IMR-90 (cell line): ENCODE data around the gene DNM3. TPM values are rescaled to one million over a fixed set of nuclear protein-coding genes. Genes with fewer than 3 reads are reported as not detected.

Source experiments
- ATAC-seq: fragments of 200-7000 bp; cut with Tn5 transposase; 2 replicates; pipeline ENCODE4 v1.9.1; 2020; ENCODE audit warnings: low read depth, mild to moderate bottlenecking, moderate library complexity
- BruUV-seq: library from RNA; stranded (reverse); fragments of 400-500 nt; replicated peaks from 2 replicates; lab custom pipeline; 2021; lab: Mats Ljungman, UMichigan
- CTCF ChIA-PET: fragments of 300-600 bp; formaldehyde crosslinking; extraction: SDS; loops from one replicate; lab custom pipeline; 2021; ENCODE audit warnings: antibody characterized with exemption; lab: Yijun Ruan, JAX
- POLR2A ChIA-PET: fragments of 300-600 bp; sonication (Branson Sonifier 250); formaldehyde crosslinking; loops from one replicate; lab custom pipeline; 2022; ENCODE audit warnings: antibody characterized with exemption; ENCODE audit not compliant: unreplicated experiment; lab: Charles Lee
- DNase-seq: peaks from one replicate; pipeline ENCODE4 v3.0.0; 2013
- H2AFZ ChIP-seq: replicated peaks from 2 replicates; pipeline ENCODE3; 2013; ENCODE audit warnings: low read length, mild to moderate bottlenecking; ENCODE audit not compliant: poor library complexity
- H2AK5ac ChIP-seq: 2 replicates; pipeline ENCODE4 v1.6.1; 2013; ENCODE audit warnings: low read depth, low read length, inconsistent platforms
- H2AK9ac ChIP-seq: replicated peaks from 2 replicates; pipeline ENCODE3; 2013; ENCODE audit warnings: mild to moderate bottlenecking, low read depth, low read length, moderate library complexity; ENCODE audit not compliant: poor library complexity
- H2BK120ac ChIP-seq: 2 replicates; pipeline ENCODE4 v1.6.1; 2013; ENCODE audit warnings: low read depth, low read length, inconsistent platforms
- H2BK15ac ChIP-seq: 3 replicates; pipeline ENCODE4 v1.6.1; 2013; ENCODE audit warnings: low read depth, low read length, inconsistent platforms
- H2BK20ac ChIP-seq: 2 replicates; pipeline ENCODE4 v1.6.1; 2013; ENCODE audit warnings: low read depth, mild to moderate bottlenecking, inconsistent platforms, low read length, moderate library complexity
- H2BK5ac ChIP-seq: 2 replicates; pipeline ENCODE4 v1.6.1; 2013; ENCODE audit warnings: mild to moderate bottlenecking, low read depth, low read length, inconsistent platforms; ENCODE audit not compliant: poor library complexity, severe bottlenecking
- H3K14ac ChIP-seq: replicated peaks from 2 replicates; pipeline ENCODE4 v1.6.1; 2013; ENCODE audit warnings: low read depth, low read length, inconsistent platforms
- H3K18ac ChIP-seq: 2 replicates; pipeline ENCODE4 v1.6.1; 2013; ENCODE audit warnings: low read depth, low read length, control low read depth
- H3K23ac ChIP-seq: 2 replicates; pipeline ENCODE4 v1.6.1; 2013; ENCODE audit warnings: low read depth, low read length, inconsistent platforms
- H3K27ac ChIP-seq: 2 replicates; pipeline ENCODE4 v1.5.1; 2013; ENCODE audit warnings: mild to moderate bottlenecking, control low read depth, low read length; ENCODE audit not compliant: insufficient read depth
- H3K27me3 ChIP-seq: 2 replicates; pipeline ENCODE4 v1.6.1; 2013; ENCODE audit warnings: low read length; ENCODE audit not compliant: control insufficient read depth, insufficient read depth
- H3K36me3 ChIP-seq: 2 replicates; pipeline ENCODE4 v1.6.1; 2013; ENCODE audit warnings: low read length, mixed read lengths; ENCODE audit not compliant: control insufficient read depth, insufficient read depth
- H3K4ac ChIP-seq: 2 replicates; pipeline ENCODE4 v1.6.1; 2013; ENCODE audit warnings: low read depth, low read length, inconsistent platforms
- H3K4me1 ChIP-seq: 2 replicates; pipeline ENCODE4 v1.6.1; 2013; ENCODE audit warnings: low read length, mixed read lengths; ENCODE audit not compliant: control insufficient read depth, insufficient read depth
- H3K4me2 ChIP-seq: 2 replicates; pipeline ENCODE4 v1.6.1; 2013; ENCODE audit warnings: low read depth, mild to moderate bottlenecking, control low read depth, low read length, moderate library complexity
- H3K4me3 ChIP-seq: 2 replicates; pipeline ENCODE4 v1.5.1; 2013; ENCODE audit warnings: low read depth, mild to moderate bottlenecking, control low read depth, low read length, moderate library complexity; ENCODE audit not compliant: insufficient read depth
- H3K56ac ChIP-seq: 2 replicates; pipeline ENCODE4 v1.6.1; 2013; ENCODE audit warnings: low read length, inconsistent platforms; ENCODE audit not compliant: insufficient read depth; ENCODE audit errors: extremely low read depth
- H3K79me1 ChIP-seq, 2 experiments: 2 replicates each; pipeline ENCODE4 v1.6.1; 2013; ENCODE audit warnings: low read length in 2 of 2, inconsistent platforms in 1 of 2, low read depth in 1 of 2
- H3K9ac ChIP-seq: 2 replicates; pipeline ENCODE4 v1.6.1; 2013; ENCODE audit warnings: low read depth, low read length, control low read depth
- H3K9me1 ChIP-seq: 2 replicates; pipeline ENCODE4 v1.6.1; 2013; ENCODE audit warnings: low read length, inconsistent platforms; ENCODE audit not compliant: insufficient read depth
- H3K9me3 ChIP-seq: 2 replicates; pipeline ENCODE4 v1.6.1; 2013; ENCODE audit warnings: low read length; ENCODE audit not compliant: control insufficient read depth, insufficient read depth
- H4K20me1 ChIP-seq: 2 replicates; pipeline ENCODE4 v1.6.1; 2013; ENCODE audit warnings: low read length, inconsistent platforms; ENCODE audit not compliant: insufficient read depth
- H4K5ac ChIP-seq: 2 replicates; pipeline ENCODE4 v1.6.1; 2013; ENCODE audit warnings: mild to moderate bottlenecking, low read depth, low read length, control low read depth
- H4K8ac ChIP-seq, 2 experiments: 2 replicates each; pipeline ENCODE4 v1.6.1; 2013; ENCODE audit warnings: low read depth in 2 of 2, low read length in 2 of 2, control low read depth in 1 of 2, inconsistent platforms in 1 of 2
- H4K91ac ChIP-seq: 2 replicates; pipeline ENCODE4 v1.6.1; 2013; ENCODE audit warnings: low read depth, low read length, inconsistent platforms; ENCODE audit not compliant: insufficient read depth
- BHLHE40 ChIP-seq: fragments of 150-350 bp; IDR thresholded peaks from 2 replicates; pipeline ENCODE4 v1.6.1; 2016; ENCODE audit warnings: mild to moderate bottlenecking, low read depth, low read length
- CEBPB ChIP-seq: IDR thresholded peaks from 2 replicates; pipeline ENCODE4 v1.6.1; 2012; ENCODE audit warnings: low read depth, low read length, improper control_type of control experiment
- CHD1 ChIP-seq: IDR thresholded peaks from 2 replicates; pipeline ENCODE4 v1.6.1; 2012; ENCODE audit warnings: low read depth, low read length, improper control_type of control experiment
- CTCF ChIP-seq: conservative IDR thresholded peaks from 2 replicates; pipeline ENCODE4 v1.5.1; 2012; ENCODE audit warnings: mild to moderate bottlenecking, low read depth, low read length, improper control_type of control experiment
- ELK1 ChIP-seq: fragments of 150-350 bp; IDR thresholded peaks from 2 replicates; pipeline ENCODE4 v1.6.1; 2016; ENCODE audit warnings: low read depth, mild to moderate bottlenecking, low read length, moderate library complexity, borderline replicate concordance
- FOS ChIP-seq: fragments of 150-350 bp; IDR thresholded peaks from 2 replicates; pipeline ENCODE4 v1.6.1; 2016; ENCODE audit warnings: low read depth, low read length
- MAFK ChIP-seq: IDR thresholded peaks from 2 replicates; pipeline ENCODE4 v1.6.1; 2012; ENCODE audit warnings: low read depth, low read length, improper control_type of control experiment
- MAZ ChIP-seq: IDR thresholded peaks from 2 replicates; pipeline ENCODE4 v1.6.1; 2012; ENCODE audit warnings: low read depth, mild to moderate bottlenecking, low read length, improper control_type of control experiment, moderate library complexity, borderline replicate concordance
- MXI1 ChIP-seq: IDR thresholded peaks from 2 replicates; pipeline ENCODE4 v1.6.1; 2012; ENCODE audit warnings: low read depth, mild to moderate bottlenecking, low read length, moderate library complexity, borderline replicate concordance
- RAD21 ChIP-seq: IDR thresholded peaks from 2 replicates; pipeline ENCODE4 v1.6.1; 2012; ENCODE audit warnings: low read length, improper control_type of control experiment
- RFX5 ChIP-seq: IDR thresholded peaks from 2 replicates; pipeline ENCODE4 v1.8.0; 2012; ENCODE audit warnings: low read depth, mild to moderate bottlenecking, low read length, moderate library complexity
- SMC3 ChIP-seq: fragments of 150-350 bp; IDR thresholded peaks from 2 replicates; pipeline ENCODE4 v1.6.1; 2016; ENCODE audit warnings: low read depth, mild to moderate bottlenecking, antibody characterized with exemption, low read length, moderate library complexity
- USF2 ChIP-seq: fragments of 150-350 bp; IDR thresholded peaks from 2 replicates; pipeline ENCODE4 v1.6.1; 2017; ENCODE audit warnings: mild to moderate bottlenecking, antibody characterized with exemption, low read length, low read depth
- WGBS, 2 experiments: methylation state at CpG; one replicate each; pipeline versions ENCODE4 v1.1.5 to v1.1.7; 2013; ENCODE audit warnings: missing lambda C conversion rate in 2 of 2; ENCODE audit not compliant: insufficient read length in 1 of 2; ENCODE audit errors: extremely low coverage in 2 of 2; 5-methylcytosine and 5-hydroxymethylcytosine counted together
- dilution Hi-C: fragments of 300-500 bp; cut with HindIII; formaldehyde crosslinking; loops from one replicate; pipeline ENCODE4 v1.14.3; 2018; ENCODE audit warnings: low sequenced_read_pairs; ENCODE audit not compliant: unreplicated experiment
- in situ Hi-C: fragments of 300-500 bp; cut with MboI; formaldehyde crosslinking; loops from 3 replicates; pipeline ENCODE4 v1.14.3; 2019; ENCODE audit warnings: low sequenced_read_pairs, inconsistent platforms, mixed read lengths
- intact Hi-C: fragments of 100-400 bp; cut with micrococcal nuclease; formaldehyde crosslinking; loops from 2 replicates; pipeline ENCODE4 v1.10.0; 2022
- polyA plus RNA-seq, 3 experiments: library from polyadenylated mRNA; depleted of rRNA; stranded (reverse); fragments of >200 nt; gene quantifications; 2 replicates each; pipeline ENCODE4 v1.2.3, GENCODE V29; 2012; ENCODE audit warnings: low replicate concordance in 1 of 3
- total RNA-seq: library from RNA; depleted of rRNA; stranded (reverse); fragments of >200 nt; gene quantifications from 2 replicates; pipeline ENCODE4 v1.2.3, GENCODE V29; 2012

The DNM3 gene
- total and polyA plus RNA-seq, 2 of the 4 experiments (the other 2 are of a cell fraction), result 0.36 TPM

- Histone ChIP-seq H3K79me1 (no peaks in the 10 kb centered on the region), H2BK20ac (no peak overlapping the region), H3K4ac (no peak overlapping the region), H2BK5ac (no peak overlapping the region), H3K18ac (no peak overlapping the region), H3K4me2 (no peak overlapping the region), H3K27me3 (no peaks in the 10 kb centered on the region), H2AK5ac (no peak overlapping the region), H3K9me1 (0 out of 2 replicates have a peak, but pooled peaks cover 2% of the 10 kb centered on the region), H3K4me3 (no peak overlapping the region), H3K23ac (no peak overlapping the region), H2AK9ac (no peak overlapping the region), H4K91ac (no peak overlapping the region), H4K8ac (no peak overlapping the region), H3K14ac (no peak overlapping the region), H4K5ac (no peak overlapping the region), H3K4me1 (no peaks in the 10 kb centered on the region), H3K27ac (no peak overlapping the region), H3K36me3 (no peaks in the 10 kb centered on the region), H2BK120ac (0 out of 2 replicates have a peak overlapping the region, but pooled peaks have one; percentile 15), H4K20me1 (no peaks in the 10 kb centered on the region), H3K9me3 (no peaks in the 10 kb centered on the region), H2AFZ (no peak overlapping the region), H2BK15ac (no peak overlapping the region), H3K9ac (no peak overlapping the region), H3K56ac (no peak overlapping the region)
- POLR2A ChIA-PET, result no interaction called here
- TF ChIP-seq ELK1, result no peak
- TF ChIP-seq CEBPB, result no peak
- TF ChIP-seq RAD21, result no peak
- no peak for TF ChIP-seq MAZ
- no peak for TF ChIP-seq MAFK
- TF ChIP-seq CTCF, result no peak
- TF ChIP-seq CHD1, result no peak
- TF ChIP-seq MXI1, result no peak
- TF ChIP-seq FOS, result no peak
- no peak for TF ChIP-seq USF2
- TF ChIP-seq BHLHE40, result no peak
- TF ChIP-seq RFX5, result no peak
- no peak for TF ChIP-seq SMC3
- dilution Hi-C loops, result no loop called here
- no peak for ATAC-seq
- intact Hi-C loops, result no loop called here
- no TSS peak for BruUV-seq
- in situ Hi-C loops, result loop anchor here (25.0 kb wide), 1 partner anchor 688 kb away; no protein-coding TSS in a partner anchor
- 92% methylated on average over 2 of the region's 5 CpGs; no CpG with 5 or more reads in 1 of the 2 experiments for WGBS, 2 experiments
- CTCF ChIA-PET, result no interaction called here
- DNase-seq, result no peak
These were observed 183.2 kb downstream of the DNM3 start for GRCh38 chr1:172024516-172024915.
